ENCODE data around the gene TLE3.

The TLE3 gene

GRCh38 chr15:70082281-70082900 is 15.3 kb downstream of the TLE3 start:
- DNase-seq = no peak

GRCh38 chr15:70081612-70082011 is 16.1 kb downstream of the TLE3 start:
- no peak for DNase-seq

GRCh38 chr15:70080347-70080746 is 17.4 kb downstream of the TLE3 start:
- no peak for DNase-seq

DNA sequence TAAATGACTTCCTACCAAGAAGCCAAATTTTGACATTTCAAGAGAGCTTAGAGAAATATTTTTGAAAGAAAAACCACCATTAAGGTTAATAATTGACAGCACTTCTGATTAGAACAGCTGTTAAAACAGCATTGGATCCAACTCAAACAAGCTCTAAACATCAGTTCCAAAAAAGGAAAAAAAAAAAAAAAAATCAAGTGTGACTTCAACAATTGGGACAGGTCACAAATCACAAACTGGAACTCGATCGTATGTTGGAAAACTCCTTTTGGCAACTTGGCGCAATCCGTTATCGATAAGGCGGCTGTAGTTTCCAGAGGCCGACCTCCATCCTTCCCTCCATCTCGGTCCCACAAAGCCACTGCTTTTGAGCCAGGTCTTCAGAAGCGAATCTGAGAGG is 17.8 kb downstream of the TLE3 start:
- no peak for DNase-seq

DNA sequence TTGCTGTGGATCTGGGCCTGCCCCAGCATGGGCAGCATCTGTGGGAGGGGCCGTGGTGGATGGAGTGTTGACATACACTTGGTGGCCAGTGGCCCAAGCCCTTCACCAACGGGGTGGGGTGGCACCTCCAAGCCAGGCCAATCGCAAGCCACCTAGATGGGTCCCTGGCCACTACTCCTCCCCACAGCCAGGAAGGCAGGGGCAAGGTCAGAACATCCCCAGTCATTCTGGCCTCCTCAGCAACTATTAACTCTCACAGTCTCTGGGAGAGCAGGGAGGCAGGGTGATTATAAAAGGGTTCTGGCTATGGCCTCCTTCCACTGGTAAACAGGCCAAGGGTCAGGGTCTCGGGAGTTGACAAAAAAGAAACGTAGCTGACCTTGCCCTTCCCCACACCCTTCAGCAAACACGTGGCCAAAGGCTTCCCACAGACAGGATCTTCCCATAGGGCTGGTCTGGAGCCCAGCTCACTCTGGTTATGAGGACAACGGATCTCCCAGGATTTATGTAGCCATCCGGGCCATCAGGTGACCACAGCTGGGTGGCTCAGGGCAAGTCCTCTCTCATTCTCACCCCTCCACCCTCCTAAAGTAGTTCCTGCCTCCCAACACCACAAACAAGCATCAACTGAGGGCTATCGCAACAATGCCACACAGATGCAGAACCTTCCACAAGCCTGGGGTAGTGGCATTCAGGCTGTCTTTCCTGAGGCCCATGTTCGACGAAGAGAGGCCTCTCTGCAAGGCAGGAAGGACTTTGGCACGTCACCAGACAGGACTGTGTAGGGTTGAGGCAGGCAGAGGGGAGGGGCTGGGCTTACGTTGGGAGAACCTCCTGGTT is 18.9 kb downstream of the TLE3 start:
- no peak for DNase-seq

DNA sequence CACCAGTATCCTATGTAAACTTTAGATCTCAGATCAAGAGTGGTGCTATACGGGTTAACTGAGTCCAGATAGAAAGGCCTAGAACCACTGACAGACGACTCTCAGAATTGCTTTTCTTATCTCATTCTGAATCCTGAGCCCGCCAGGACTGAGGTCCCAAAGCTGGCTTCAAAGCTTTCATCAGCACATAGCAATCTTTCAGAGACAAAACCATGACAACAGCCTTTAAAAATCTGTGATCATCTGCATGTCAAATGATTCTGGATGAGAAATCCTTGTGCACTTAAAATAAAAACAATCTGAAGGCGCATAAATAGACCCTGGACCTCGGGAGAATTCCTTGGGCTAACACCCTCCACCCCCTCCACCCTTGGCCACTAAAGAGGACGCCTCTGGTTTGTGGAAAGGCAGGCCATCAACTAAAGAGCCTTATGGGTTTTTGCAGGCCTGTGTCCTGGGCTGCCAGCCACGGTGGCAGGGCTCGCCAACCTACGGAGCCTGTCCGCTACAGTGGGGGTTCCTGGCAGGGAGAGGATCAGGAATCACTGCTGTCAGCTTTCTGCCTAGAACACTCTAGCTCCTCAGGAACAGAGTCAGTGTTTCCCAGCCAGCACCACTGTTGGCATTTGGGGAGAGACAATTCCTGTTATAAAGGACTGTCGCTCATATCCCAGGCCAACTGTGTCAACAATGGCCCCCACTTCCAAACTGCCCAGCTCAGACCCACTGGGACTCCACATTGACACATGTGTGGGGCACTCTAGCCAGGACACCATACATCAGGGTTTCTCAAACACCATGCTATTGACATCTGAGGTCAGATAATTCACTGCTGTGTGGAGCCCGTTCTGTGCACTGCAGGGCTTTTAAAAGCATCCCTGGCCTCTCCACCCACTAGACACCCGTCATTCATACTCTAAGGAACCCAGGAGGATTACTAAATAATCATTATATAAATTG is 20.2 kb downstream of the TLE3 start:
- no peak for DNase-seq

GRCh38 chr15:70074380-70074779 is 23.3 kb downstream of the TLE3 start:
- no peak for DNase-seq

GRCh38 chr15:70072479-70072878 is 25.2 kb downstream of the TLE3 start:
- DNase-seq = no peak

GRCh38 chr15:70071799-70072198 is 25.9 kb downstream of the TLE3 start:
- DNase-seq = no peak

DNA sequence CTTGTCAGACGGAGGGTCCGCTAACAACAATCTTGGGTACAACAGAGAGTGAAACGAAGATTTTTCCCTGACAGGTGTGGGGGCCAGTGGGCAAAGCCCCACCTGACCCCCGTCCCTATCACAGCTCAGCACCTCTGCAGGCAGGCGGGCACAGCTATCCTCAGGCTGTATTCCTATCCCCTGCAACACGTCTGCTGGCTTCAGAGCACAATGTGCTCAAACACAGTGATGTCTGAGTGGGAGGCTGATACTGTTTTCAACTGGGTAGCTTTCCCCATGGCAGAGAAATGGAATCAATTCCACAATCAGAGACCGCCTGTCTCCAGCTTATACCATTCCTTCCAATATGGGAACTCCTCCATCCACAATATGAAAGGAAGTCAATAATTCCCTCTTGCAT is 28.0 kb downstream of the TLE3 start:
- no peak for DNase-seq

DNA sequence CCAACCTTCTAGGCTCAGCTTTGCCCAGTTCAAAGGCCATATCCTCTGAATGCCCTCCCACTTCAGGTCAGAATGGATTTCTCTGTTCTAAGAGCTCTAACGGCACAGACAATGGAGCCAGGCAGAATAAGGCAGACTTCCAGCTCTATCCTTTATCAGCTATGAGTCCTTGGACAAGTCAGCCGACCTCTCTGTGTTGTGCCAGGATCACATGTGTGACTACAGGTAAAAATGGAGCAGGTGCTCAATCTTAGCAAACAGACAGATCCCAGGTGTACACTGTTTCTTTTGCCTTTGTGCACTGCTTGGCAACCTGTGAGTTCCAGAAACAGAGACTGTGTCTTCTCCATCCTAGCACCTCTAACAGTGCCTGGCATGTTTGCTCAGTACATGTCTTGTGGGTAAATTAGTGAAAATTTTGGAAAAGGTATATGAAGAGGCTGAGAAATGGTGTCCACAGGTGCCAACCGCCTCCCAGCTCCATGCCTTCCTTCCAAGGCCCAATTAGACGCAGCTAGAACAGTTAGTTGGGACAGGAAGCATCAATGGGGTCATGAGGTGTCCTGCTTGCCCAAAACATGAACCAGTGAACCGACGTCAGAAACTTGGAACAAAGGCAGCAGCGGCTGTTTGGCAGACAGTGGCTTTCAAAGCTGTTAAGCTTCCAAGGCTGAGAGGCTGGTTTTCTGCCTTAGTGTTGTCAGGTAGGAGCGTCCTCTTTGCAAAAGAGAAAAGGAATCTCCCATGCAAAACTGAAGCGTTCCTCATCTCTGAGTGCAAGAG is 28.7 kb downstream of the TLE3 start:
- DNase-seq = no peak

- no peak for DNase-seq
Observed at GRCh38 chr15:70067681-70068080, 30.0 kb downstream of the TLE3 start.

DNA sequence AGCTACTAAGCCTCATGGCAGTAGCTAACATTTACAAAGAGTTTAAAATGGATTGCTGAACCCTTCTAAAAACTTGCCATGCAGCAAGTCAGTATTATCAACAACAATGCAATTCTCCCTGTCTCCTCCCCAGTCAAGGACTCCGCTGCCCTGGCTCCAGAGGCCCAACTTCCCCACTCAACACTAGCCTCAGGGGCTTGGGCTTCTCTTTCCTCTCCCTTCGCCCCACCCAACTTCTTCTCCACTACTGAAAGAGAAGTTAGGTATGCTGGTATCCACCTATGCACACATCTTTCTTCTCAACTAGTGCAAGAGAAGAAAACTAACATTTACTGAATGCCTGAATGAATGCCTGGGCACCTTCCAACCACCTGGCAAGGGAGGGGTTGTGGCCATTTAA is 30.7 kb downstream of the TLE3 start:
- DNase-seq = no peak

- DNase-seq = no peak
Observed at GRCh38 chr15:70066447-70066846, 31.3 kb downstream of the TLE3 start.

GRCh38 chr15:70066004-70066403 is 31.7 kb downstream of the TLE3 start:
- no peak for DNase-seq

- DNase-seq = no peak
Observed at GRCh38 chr15:70065006-70065722, 32.6 kb downstream of the TLE3 start.

GRCh38 chr15:70064441-70064840 is 33.3 kb downstream of the TLE3 start:
- no peak for DNase-seq

DNA sequence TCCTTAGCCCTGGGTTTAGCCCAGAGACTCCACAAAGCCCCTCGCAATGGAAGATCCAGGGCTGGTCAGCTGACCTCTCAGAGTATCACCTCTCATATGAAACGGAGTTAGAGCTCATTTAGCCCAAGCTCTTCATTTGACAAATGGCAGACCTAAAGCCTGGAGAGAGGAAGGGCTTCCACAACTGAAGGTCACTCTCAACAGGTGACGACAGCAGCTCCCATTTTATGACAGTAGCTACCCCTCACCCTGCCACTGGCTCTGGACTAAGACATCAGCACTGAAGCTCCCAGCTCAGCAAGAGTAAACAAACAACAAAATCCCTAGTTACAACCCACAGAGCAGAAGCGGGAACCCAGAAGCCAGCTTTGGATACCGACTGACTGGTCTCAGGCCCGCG is 33.7 kb downstream of the TLE3 start:
- DNase-seq = no peak

- no peak for DNase-seq
Observed at GRCh38 chr15:70063261-70063925, 34.3 kb downstream of the TLE3 start.

DNA sequence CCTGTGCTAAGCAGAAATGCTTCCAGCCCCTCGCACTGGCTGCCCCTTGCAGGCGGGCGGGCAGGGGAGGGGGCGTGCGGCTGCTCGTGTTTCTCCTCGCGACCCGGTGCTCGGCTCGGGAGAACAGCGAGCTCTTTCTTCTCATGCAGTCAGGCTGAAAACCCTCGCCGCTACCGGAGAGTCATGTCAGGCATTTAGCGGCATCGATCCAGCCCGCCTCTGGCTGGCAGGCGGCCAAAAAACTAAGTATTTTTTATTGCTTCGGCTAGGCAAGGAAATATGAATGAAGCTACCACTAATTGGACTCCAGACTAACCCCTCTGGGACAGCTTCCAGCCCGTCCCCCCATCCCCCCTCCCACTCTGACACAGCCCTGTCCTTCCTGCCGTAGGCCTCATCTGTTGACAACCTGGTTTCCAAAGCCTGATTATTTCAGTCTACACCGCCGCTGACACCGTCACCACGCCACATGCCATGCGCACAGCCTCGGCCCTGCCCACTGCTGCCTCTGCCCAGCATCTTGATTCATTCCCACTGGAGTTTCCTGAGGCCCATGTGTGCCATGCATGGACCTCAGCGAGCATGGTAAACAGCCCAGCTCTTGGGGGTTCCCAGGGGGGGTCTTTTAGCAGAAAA is 35.3 kb downstream of the TLE3 start:
- no peak for DNase-seq

Data from CD4-positive, alpha-beta T cell treated with Interleukin-17A for 4 hours (primary cell).